Inferior parietal cortex (tissue), 1 donor: ENCODE data around the gene RHOC.
"Not testable (repeated sequence)": the region's sequence is repeated elsewhere in the genome, so short reads cannot be mapped to it uniquely, and the experiment has no call there.

Experiments
- DNase-seq: peaks from one replicate; pipeline ENCODE4 v3.0.0-alpha.2; 2016; ENCODE audit errors: extremely low spot score

Gene RHOC

DNA sequence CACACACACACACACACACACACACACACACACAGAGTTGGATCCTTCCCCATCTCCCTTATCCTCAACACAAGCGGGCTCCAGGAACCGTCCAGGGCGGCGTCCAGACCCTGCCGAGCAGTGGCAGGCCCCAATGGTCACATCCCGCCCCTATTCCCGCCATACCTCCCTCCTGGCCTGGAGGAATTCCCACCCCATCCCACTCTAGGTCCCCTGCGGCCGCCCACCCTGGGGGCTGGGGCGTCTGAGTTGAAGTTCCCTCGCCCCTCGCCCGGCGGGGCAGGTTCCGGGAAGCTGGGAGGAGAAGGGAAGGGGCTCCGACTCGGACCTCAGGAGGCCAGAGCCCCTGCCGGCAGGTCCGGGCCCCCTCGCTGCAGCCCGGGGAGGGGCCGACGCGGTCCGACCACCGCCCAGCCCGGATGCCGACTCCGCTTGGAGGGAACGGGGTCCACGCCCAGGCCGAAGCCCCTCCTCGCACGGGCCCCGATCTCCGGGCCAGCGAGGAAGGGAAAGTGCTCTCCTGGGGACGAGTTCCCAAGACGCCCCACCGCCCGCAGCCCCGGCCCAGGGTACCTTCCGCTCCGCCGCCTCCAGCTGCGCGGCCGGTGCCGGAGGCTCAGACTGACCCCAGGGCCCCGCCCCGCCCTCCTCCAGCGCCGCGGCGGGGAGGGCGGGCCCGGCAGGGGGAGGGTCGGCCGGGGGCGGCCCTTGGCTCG is at the start of gene RHOC:
TSS of gene RHOC (minus strand) at position 623 of the 716 bp plus-strand sequence. CDS start 3,328 bp downstream, outside the sequence.
- no peak for DNase-seq

DNA sequence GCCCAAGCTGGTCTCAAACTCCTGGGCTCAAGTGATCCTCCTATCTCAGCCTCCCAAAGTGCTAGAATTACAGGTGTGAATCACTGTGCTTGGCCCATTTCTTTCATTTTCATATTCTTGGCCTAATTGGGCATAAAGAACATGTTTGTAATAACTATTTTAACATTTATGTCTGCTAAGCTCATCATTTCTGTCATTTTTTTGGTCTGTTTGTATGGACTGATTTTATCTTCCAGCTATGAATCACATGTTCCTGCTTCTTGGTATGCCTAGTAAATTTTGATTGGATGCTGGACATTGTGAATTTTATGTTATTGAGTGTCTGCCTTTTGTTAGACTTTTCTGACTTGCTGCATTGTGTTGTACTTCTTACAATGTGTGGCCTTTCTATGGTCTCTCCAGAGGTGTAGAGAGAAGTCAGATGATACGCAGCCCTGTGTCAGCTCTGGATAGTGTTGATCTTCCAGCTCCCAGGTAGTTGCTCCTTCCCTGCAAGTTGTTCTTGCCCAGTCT is 47.2 kb upstream of the RHOC start:
- no peak for DNase-seq

DNA sequence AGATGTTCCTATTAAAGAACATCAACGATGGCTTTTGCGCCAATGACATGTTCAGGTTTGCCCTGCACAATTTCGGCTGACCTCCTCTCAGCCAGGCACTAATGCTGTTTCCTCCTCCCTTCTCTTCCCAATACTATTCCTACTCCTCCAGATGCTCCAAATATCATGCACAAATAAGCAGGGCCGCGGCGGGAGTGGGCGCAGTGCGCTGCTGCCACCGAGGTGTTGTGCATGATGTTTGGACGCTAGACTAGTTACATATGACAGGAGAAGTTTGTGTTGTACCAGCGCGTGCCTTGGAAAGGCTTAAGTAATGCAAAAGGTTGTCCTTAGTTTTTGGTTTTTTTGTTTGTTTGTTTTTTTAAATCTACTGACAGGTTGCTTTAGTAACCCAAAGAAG is 41.5 kb upstream of the RHOC start:
- no peak for DNase-seq

GRCh38 chr1:112744009-112744578 is 37.2 kb upstream of the RHOC start:
- DNase-seq = no peak

DNA sequence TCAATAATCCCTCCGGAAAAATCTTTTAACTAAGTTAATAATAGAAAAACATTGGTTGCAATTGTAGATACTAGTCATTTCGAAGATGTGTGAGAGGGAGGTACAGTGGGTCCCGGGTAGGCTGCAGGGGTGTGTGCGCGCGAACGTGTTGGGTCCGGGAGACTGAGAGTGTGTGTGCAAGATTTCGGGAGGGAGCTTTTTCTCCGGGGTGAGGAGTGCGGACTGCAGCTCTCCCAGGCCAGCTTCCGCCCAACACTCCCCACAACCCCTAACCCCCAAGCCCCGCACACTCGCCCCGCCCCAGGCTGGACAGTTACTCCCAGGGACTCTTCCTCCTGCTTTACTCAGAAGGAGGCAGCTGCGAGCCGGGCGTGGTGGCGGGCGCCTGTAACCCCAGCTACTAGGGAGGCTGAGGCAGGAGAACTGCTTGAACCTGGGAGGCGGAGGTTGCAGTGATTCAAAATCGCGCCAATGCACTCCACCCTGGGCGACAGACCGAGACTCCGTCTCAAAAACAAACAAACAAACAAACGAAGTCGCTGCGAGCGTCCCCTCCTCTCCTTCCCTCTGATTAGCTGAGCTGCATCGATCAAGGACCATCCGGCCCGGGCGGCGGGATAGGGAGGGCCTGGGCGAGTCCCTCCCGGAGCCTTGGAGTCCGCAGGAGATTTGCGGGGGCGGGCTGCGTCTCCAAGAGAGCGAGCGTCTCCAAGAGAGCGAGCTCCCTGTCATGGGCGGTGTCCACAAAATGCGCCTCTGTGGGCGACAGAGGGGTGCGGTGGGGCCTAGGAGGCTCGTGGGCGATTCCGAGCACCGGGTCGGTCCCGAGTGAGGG is 36.5 kb upstream of the RHOC start:
- DNase-seq = no peak

- DNase-seq = no peak
These were observed 30.6 kb upstream of the RHOC start for GRCh38 chr1:112737573-112737972.

- DNase-seq = no peak
These were observed 28.8 kb upstream of the RHOC start for GRCh38 chr1:112735752-112736151.

GRCh38 chr1:112731451-112731850 is 24.5 kb upstream of the RHOC start:
- no peak for DNase-seq

- no peak for DNase-seq
These were observed 23.0 kb upstream of the RHOC start for GRCh38 chr1:112729909-112730308.

DNA sequence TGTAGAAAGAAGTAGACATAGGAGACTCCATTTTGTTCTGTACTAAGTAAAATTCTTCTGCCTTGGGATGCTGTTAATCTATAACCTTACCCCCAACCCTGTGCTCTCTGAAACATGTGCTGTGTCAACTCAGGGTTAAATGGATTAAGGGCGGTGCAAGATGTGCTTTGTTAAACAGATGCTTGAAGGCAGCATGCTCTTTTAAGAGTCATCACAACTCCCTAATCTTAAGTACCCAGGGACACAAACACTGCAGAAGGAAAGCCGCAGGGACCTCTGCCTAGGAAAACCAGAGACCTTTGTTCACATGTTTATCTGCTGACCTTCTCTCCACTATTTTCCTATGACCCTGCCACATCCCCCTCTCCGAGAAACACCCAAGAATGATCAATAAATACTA is 22.1 kb upstream of the RHOC start:
- DNase-seq = not testable (repeated sequence)

GRCh38 chr1:112728306-112728971 is 21.5 kb upstream of the RHOC start:
- not testable (repeated sequence) for DNase-seq

DNA sequence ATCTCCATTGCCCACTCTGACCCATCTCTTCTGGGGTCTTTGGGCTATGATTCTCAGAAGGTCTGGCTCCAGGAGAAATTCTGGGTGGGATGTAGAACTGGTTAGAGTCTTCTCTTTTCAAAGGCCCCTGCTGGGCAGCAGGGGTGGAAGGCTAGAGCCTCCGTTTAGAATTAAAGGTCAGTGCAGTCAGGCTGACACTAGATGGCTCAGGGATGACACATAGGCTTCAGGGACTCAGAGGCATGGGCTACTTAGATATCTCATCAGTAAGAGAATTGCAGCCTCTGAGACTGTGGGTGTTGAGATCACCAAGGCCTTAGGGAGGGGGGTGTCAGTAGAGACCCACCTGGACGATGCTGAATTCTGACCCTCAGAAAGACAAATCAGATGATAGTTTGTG is 20.8 kb upstream of the RHOC start:
- DNase-seq = no peak

DNA sequence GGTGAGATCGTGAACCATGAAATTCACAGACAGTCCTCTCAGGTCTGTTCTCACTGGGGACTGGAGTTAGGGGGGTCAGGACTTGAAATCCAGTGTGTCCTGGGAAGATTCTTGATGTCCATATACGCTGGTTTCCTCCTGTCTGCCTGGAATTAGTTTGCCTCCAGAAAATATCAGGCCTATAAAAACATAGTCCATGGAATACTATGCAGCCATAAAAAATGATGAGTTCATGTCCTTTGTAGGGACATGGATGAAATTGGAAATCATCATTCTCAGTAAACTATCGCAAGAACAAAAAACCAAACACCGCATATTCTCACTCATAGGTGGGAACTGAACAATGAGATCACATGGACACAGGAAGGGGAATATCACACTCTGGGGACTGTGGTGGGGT is 17.3 kb upstream of the RHOC start:
- DNase-seq = not testable (repeated sequence)

DNA sequence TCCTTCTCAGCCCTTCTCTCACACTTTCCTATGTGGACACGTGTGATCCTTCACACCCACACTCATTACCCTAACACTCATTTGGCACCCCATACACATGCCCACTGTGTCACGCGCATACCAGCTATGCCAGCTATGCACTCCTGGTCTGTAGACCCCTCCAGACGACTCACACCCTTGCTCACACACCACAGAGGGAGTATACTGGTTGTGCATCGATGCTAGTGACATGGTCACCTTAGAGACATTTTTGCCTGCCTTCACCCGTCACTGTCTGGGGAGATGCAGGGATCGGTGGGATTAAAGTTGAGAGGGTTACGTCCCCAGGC is 16.5 kb upstream of the RHOC start:
- no peak for DNase-seq

DNA sequence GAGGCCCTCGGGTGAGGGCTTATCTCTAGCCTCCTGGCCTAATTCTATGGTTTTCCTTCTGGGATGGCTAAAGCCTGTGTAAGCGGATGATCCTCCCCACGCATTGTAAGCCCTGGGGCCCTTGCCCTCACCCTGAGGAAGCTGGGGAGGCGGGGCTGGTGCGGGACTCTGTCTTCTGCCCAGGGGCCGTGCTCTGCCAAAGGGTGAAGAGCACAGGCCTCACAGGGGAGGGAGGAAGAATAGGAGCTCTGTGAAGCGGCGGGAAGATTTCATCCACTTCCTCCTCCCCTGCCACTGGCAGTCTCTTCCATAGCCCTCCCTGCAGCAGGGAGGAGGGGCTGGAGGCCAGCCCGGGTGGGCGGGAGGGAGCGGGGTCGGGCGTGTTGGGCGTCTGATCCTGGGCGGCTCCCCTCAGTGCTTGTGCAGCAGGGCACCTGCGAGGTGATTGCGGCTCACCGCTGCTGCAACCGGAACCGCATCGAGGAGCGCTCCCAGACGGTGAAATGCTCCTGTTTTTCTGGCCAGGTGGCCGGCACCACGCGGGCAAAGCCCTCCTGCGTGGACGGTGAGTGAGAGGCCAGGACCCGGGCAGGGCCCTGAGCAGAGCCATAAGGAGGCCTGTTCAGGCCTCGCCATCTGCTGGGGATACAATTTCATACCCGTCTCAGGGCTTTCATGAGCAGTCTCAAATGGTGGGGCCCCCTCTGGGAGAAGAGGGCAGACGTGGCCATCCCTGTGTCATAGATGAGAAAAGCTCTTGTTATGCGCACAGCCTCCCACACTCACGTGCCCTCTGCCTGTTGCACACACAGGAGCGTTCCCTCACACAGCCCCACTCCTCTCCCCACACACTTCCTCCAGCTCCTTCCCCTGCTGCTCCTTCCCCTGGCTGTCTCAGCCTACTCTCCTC is 15.9 kb upstream of the RHOC start:
- no peak for DNase-seq

DNA sequence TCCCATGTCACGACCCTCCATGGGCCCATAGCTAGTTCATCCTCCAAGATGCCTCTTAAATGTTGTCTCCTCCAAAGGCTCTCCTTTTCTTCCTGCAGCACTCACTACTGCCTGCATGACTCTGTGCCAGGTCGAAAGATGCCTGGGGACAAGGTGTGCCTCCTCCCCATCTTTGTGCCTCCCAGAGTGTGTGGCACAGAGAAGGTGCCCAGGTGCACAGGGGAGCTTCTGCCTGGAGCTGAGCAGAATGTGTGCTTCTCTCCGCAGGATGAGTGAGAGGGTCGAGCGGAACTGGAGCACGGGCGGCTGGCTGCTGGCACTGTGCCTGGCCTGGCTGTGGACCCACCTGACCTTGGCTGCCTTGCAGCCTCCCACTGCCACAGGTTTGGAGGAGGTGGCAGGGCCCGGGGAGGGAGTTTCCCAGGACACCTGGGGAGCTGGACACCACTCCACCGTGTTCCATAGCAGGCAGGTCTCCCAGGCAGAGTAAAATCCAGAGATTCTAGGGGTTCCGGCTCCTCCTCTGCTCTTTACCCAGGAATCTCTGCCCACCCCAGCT is 15.1 kb upstream of the RHOC start:
- no peak for DNase-seq

DNA sequence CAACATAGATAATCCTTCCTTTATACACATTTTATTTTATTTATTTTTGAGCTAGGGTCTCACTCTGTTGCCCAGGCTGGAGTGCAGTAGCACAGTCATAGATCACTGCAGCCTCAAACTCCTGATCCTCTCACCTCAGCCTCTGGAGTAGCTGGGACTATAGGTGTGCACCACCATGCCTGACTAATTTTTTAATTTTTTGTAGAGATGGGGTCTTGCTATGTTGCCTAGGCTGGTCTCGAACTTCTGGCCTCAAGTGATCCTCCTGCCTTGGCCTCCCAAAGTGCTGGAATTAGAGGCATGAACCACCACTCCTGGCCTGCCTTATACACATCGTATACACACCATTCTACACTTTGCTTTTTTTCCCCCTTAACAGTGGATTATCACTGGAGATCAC is 14.4 kb upstream of the RHOC start:
- DNase-seq = not testable (repeated sequence)

- no peak for DNase-seq
These were observed 13.9 kb upstream of the RHOC start for GRCh38 chr1:112720800-112721199.

- no peak for DNase-seq
These were observed 12.8 kb upstream of the RHOC start for GRCh38 chr1:112719706-112720105.

DNA sequence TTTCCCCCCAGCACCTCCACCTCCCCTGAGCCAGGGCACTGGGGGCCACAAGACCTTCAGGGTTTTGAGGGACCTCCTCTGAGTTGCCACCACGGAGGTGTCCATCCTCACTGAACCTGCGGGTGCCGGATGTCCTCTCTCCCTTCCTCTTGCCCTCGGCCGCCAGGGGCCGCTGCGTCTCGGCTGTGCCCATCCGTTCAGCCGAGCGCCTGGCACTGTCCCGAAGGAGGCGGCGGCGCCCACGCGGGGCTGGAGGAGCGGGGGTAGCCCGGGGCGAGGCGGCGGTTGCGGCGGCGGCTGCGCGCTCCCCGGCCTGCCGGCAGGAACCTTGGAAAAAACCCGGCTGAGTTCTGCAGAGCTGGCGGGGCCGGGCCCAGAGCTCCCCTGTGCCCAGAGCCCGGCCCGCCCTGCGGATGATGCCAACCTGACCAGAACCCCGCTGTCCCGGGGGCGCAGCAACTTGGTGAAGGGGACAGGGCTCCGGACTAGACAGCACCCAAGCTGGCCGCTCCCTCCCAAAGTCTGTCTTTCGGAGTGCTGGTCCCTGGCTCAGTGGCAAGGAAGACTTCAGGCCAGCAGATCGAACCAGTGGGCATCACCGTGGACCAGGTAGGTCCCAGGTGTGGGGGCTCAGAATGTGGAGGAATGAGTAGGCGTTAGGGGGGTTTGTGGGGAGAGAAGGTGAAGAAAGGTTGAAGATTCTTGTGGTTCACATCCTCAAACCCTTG is 11.9 kb upstream of the RHOC start:
- peak; percentile 74 for DNase-seq
